Activated CD4-positive, alpha-beta T cell treated with anti-CD3 and anti-CD28 coated beads, Interleukin-2, amount 10 ng/mL, durations not matched to agents 24 days and 14 days (primary cell): ENCODE results near the gene PRR13. TPM values are rescaled to one million over a fixed set of nuclear protein-coding genes. Genes with fewer than 3 reads are reported as not detected.
"Not testable (repeated sequence)": the region's sequence is repeated elsewhere in the genome, so short reads cannot be mapped to it uniquely, and the experiment has no call there.

Experiments
- DNase-seq: peaks from one replicate; pipeline ENCODE4 v3.0.0; 2022
- H3K27ac Mint-ChIP-seq: one replicate; pipeline ENCODE4 v1.8.0; 2022; ENCODE audit warnings: mild to moderate bottlenecking, mixed read lengths
- H3K27me3 Mint-ChIP-seq: one replicate; pipeline ENCODE4 v1.8.0; 2022; ENCODE audit warnings: mixed read lengths
- H3K36me3 Mint-ChIP-seq: one replicate; pipeline ENCODE4 v1.8.0; 2022; ENCODE audit warnings: low read depth, mild to moderate bottlenecking, mixed read lengths
- H3K4me1 Mint-ChIP-seq: one replicate; pipeline ENCODE4 v1.8.0; 2021; ENCODE audit warnings: mixed read lengths
- H3K4me3 Mint-ChIP-seq: one replicate; pipeline ENCODE4 v1.8.0; 2022; ENCODE audit warnings: mild to moderate bottlenecking, moderate library complexity, mixed read lengths
- H3K9me3 Mint-ChIP-seq: one replicate; pipeline ENCODE4 v1.8.0; 2021; ENCODE audit warnings: mixed read lengths
- intact Hi-C: fragments of 100-400 bp; cut with micrococcal nuclease; formaldehyde crosslinking; loops from one replicate; pipeline ENCODE4 v1.15.1; 2023
- total RNA-seq: library from RNA; stranded (reverse); gene quantifications from 2 replicates; pipeline ENCODE4 v1.2.3, GENCODE V29; 2022

PRR13 gene
- total RNA-seq, 1 donor from 2014 or later, result 211 TPM

- Mint-ChIP-seq H3K27ac (peak overlapping the region; percentile 1), H3K9me3 (no peaks in the 10 kb centered on the region)
Measured at GRCh38 chr12:53467082-53467481, 25.5 kb downstream of the PRR13 start.

GRCh38 chr12:53467880-53468279 lies 26.3 kb downstream of the PRR13 start:
- no peaks in the 10 kb centered on the region for H3K27me3 Mint-ChIP-seq
- H3K27ac Mint-ChIP-seq, result no peak overlapping the region
- no peaks in the 10 kb centered on the region for H3K9me3 Mint-ChIP-seq
- H3K4me3 Mint-ChIP-seq, result no peak overlapping the region
- peaks cover 22% of the 10 kb centered on the region for H3K4me1 Mint-ChIP-seq
- DNase-seq, result no peak
- H3K36me3 Mint-ChIP-seq, result peaks cover 82% of the 10 kb centered on the region
- intact Hi-C loops, result no loop called here

More at GRCh38 chr12:53467082-53467481, 25.5 kb downstream of the PRR13 start:
- H3K36me3 Mint-ChIP-seq, result peaks cover 84% of the 10 kb centered on the region
- peaks cover 21% of the 10 kb centered on the region for H3K4me1 Mint-ChIP-seq
- no peaks in the 10 kb centered on the region for H3K27me3 Mint-ChIP-seq
- no peak for DNase-seq
- H3K4me3 Mint-ChIP-seq, result no peak overlapping the region
- intact Hi-C loops, result no loop called here

GRCh38 chr12:53468282-53468681 lies 26.7 kb downstream of the PRR13 start:
- intact Hi-C loops, result no loop called here
- H3K36me3 Mint-ChIP-seq, result peaks cover 80% of the 10 kb centered on the region
- H3K9me3 Mint-ChIP-seq, result no peaks in the 10 kb centered on the region
- H3K27me3 Mint-ChIP-seq, result no peaks in the 10 kb centered on the region
- no peak overlapping the region for H3K27ac Mint-ChIP-seq
- no peak overlapping the region for H3K4me3 Mint-ChIP-seq
- peaks cover 19% of the 10 kb centered on the region for H3K4me1 Mint-ChIP-seq
- no peak for DNase-seq

- H3K36me3 Mint-ChIP-seq, result peaks cover 80% of the 10 kb centered on the region
Measured at GRCh38 chr12:53472056-53472582, 30.6 kb downstream of the PRR13 start.

GRCh38 chr12:53474077-53474476 lies 32.5 kb downstream of the PRR13 start:
- peaks cover 35% of the 10 kb centered on the region for H3K4me1 Mint-ChIP-seq
- peak overlapping the region; percentile 63 for H3K27ac Mint-ChIP-seq
- no peaks in the 10 kb centered on the region for H3K27me3 Mint-ChIP-seq
- no peak for DNase-seq
- intact Hi-C loops, result no loop called here
- no peaks in the 10 kb centered on the region for H3K9me3 Mint-ChIP-seq
- no peak overlapping the region for H3K4me3 Mint-ChIP-seq
- peaks cover 76% of the 10 kb centered on the region for H3K36me3 Mint-ChIP-seq

More at GRCh38 chr12:53472056-53472582, 30.6 kb downstream of the PRR13 start:
- DNase-seq, result no peak
- H3K4me1 Mint-ChIP-seq, result peaks cover 35% of the 10 kb centered on the region
- H3K27ac Mint-ChIP-seq, result no peak overlapping the region
- intact Hi-C loops, result loop anchor here (2.0 kb wide), 1 partner anchor 13 kb away; no protein-coding TSS in a partner anchor
- H3K27me3 Mint-ChIP-seq, result no peaks in the 10 kb centered on the region
- H3K9me3 Mint-ChIP-seq, result no peaks in the 10 kb centered on the region
- no peak overlapping the region for H3K4me3 Mint-ChIP-seq

GRCh38 chr12:53474819-53475218 lies 33.3 kb downstream of the PRR13 start:
- H3K27me3 Mint-ChIP-seq, result no peaks in the 10 kb centered on the region
- H3K4me3 Mint-ChIP-seq, result peak overlapping the region; percentile 7
- peaks cover 82% of the 10 kb centered on the region for H3K36me3 Mint-ChIP-seq
- no peaks in the 10 kb centered on the region for H3K9me3 Mint-ChIP-seq
- peaks cover 35% of the 10 kb centered on the region for H3K4me1 Mint-ChIP-seq
- no peak for DNase-seq
- intact Hi-C loops, result no loop called here
- peak overlapping the region; percentile 63 for H3K27ac Mint-ChIP-seq

GRCh38 chr12:53476769-53477209 lies 35.3 kb downstream of the PRR13 start:
- Mint-ChIP-seq H3K9me3 (no peaks in the 10 kb centered on the region), H3K4me1 (peaks cover 27% of the 10 kb centered on the region), H3K36me3 (peaks cover 79% of the 10 kb centered on the region), H3K4me3 (no peak overlapping the region), H3K27ac (no peak overlapping the region), H3K27me3 (no peaks in the 10 kb centered on the region)
- DNase-seq, result no peak
- intact Hi-C loops, result no loop called here

GRCh38 chr12:53478865-53479264 lies 37.3 kb downstream of the PRR13 start:
- H3K9me3 Mint-ChIP-seq, result no peaks in the 10 kb centered on the region
- no peak overlapping the region for H3K4me3 Mint-ChIP-seq
- H3K27me3 Mint-ChIP-seq, result no peaks in the 10 kb centered on the region
- H3K27ac Mint-ChIP-seq, result no peak overlapping the region
- H3K36me3 Mint-ChIP-seq, result peaks cover 73% of the 10 kb centered on the region
- DNase-seq, result no peak
- H3K4me1 Mint-ChIP-seq, result peaks cover 18% of the 10 kb centered on the region
- intact Hi-C loops, result no loop called here

- Mint-ChIP-seq H3K27me3 (no peaks in the 10 kb centered on the region), H3K36me3 (peaks cover 72% of the 10 kb centered on the region), H3K9me3 (no peaks in the 10 kb centered on the region), H3K27ac (no peak overlapping the region), H3K4me1 (peaks cover 14% of the 10 kb centered on the region), H3K4me3 (no peak overlapping the region)
- no peak for DNase-seq
- intact Hi-C loops, result no loop called here
Measured at GRCh38 chr12:53479331-53479730, 37.8 kb downstream of the PRR13 start.

GRCh38 chr12:53480491-53481442 lies 39.2 kb downstream of the PRR13 start:
- DNase-seq, result no peak
- intact Hi-C loops, result no loop called here
- H3K4me3 Mint-ChIP-seq, result no peak overlapping the region
- no peaks in the 10 kb centered on the region for H3K9me3 Mint-ChIP-seq
- peaks cover 4% of the 10 kb centered on the region for H3K4me1 Mint-ChIP-seq
- H3K27ac Mint-ChIP-seq, result no peak overlapping the region
- peaks cover 71% of the 10 kb centered on the region for H3K36me3 Mint-ChIP-seq
- H3K27me3 Mint-ChIP-seq, result no peaks in the 10 kb centered on the region

- H3K4me3 Mint-ChIP-seq, H3K9me3 Mint-ChIP-seq, H3K27me3 Mint-ChIP-seq, intact Hi-C loops, H3K27ac Mint-ChIP-seq, H3K4me1 Mint-ChIP-seq, DNase-seq: not testable (repeated sequence)
- peaks cover 67% of the 10 kb centered on the region for H3K36me3 Mint-ChIP-seq
Measured at GRCh38 chr12:53481458-53481857, 39.9 kb downstream of the PRR13 start.

GRCh38 chr12:53481939-53482586 lies 40.5 kb downstream of the PRR13 start:
- Mint-ChIP-seq H3K27me3 (no peaks in the 10 kb centered on the region), H3K27ac (peak overlapping the region; percentile 20), H3K36me3 (peaks cover 63% of the 10 kb centered on the region), H3K4me1 (no peaks in the 10 kb centered on the region), H3K4me3 (no peak overlapping the region), H3K9me3 (no peaks in the 10 kb centered on the region)
- intact Hi-C loops, result no loop called here
- DNase-seq, result no peak

GRCh38 chr12:53482626-53483168 lies 41.2 kb downstream of the PRR13 start:
- peaks cover 3% of the 10 kb centered on the region for H3K4me1 Mint-ChIP-seq
- H3K9me3 Mint-ChIP-seq, result no peaks in the 10 kb centered on the region
- H3K4me3 Mint-ChIP-seq, result no peak overlapping the region
- no peak for DNase-seq
- no peak overlapping the region for H3K27ac Mint-ChIP-seq
- no peaks in the 10 kb centered on the region for H3K27me3 Mint-ChIP-seq
- intact Hi-C loops, result no loop called here
- peaks cover 63% of the 10 kb centered on the region for H3K36me3 Mint-ChIP-seq
